ENCODE data around the gene GATC.

- TF ChIP-seq EP300 (IDR thresholded peaks at IDR 0.05) (no peak), POLR2A (IDR thresholded peaks at IDR 0.05) (no peak)
Measured at GRCh38 chr12:120421701-120422100, 24.5 kb upstream of the GATC start.
